Trophoblast cell (in vitro differentiated cells and primary cell): ENCODE results near the gene INTS6.

Source experiments
- DNase-seq, 2 donors: peaks; one replicate each; pipeline ENCODE4 v3.0.0-alpha.2; 2016
- H2AFZ ChIP-seq: 2 replicates; pipeline ENCODE4 v1.6.1; 2013; ENCODE audit warnings: low read length, moderate library complexity, mild to moderate bottlenecking; ENCODE audit not compliant: insufficient read depth, poor library complexity
- H2AK5ac ChIP-seq: 2 replicates; pipeline ENCODE4 v1.6.1; 2013; ENCODE audit warnings: mild to moderate bottlenecking, low read length
- H2BK120ac ChIP-seq: 2 replicates; pipeline ENCODE4 v1.6.1; 2013; ENCODE audit warnings: low read length, mild to moderate bottlenecking, moderate library complexity; ENCODE audit not compliant: insufficient read depth, poor library complexity
- H2BK12ac ChIP-seq: 2 replicates; pipeline ENCODE4 v1.6.1; 2013; ENCODE audit warnings: mild to moderate bottlenecking, low read length, moderate library complexity
- H2BK5ac ChIP-seq: 2 replicates; pipeline ENCODE4 v1.6.1; 2013; ENCODE audit warnings: low read length, low read depth, moderate library complexity, mild to moderate bottlenecking; ENCODE audit not compliant: poor library complexity
- H3K14ac ChIP-seq: 2 replicates; pipeline ENCODE4 v1.6.1; 2013; ENCODE audit warnings: mild to moderate bottlenecking, low read length
- H3K18ac ChIP-seq: 2 replicates; pipeline ENCODE4 v1.6.1; 2013; ENCODE audit warnings: mild to moderate bottlenecking, low read length
- H3K23ac ChIP-seq: 2 replicates; pipeline ENCODE4 v1.6.1; 2013; ENCODE audit warnings: low read length
- H3K27ac ChIP-seq: 2 replicates; pipeline ENCODE4 v1.5.1; 2013; ENCODE audit warnings: low read depth, mild to moderate bottlenecking, inconsistent platforms, low read length, moderate library complexity
- H3K27me3 ChIP-seq: 2 replicates; pipeline ENCODE4 v1.6.1; 2013; ENCODE audit warnings: inconsistent platforms, mild to moderate bottlenecking, low read length, moderate library complexity; ENCODE audit not compliant: insufficient read depth
- H3K36me3 ChIP-seq, 2 experiments: 1 replicate in 1 of 2; 2 replicates in 1 of 2; pipeline ENCODE4 v1.6.1; 2013; ENCODE audit warnings: low read length in 2 of 2, mild to moderate bottlenecking in 2 of 2, moderate library complexity in 1 of 2; ENCODE audit not compliant: insufficient read depth in 2 of 2, control insufficient read depth in 1 of 2
- H3K4ac ChIP-seq: 2 replicates; pipeline ENCODE4 v1.6.1; 2013; ENCODE audit warnings: low read depth, mild to moderate bottlenecking, low read length, moderate library complexity
- H3K4me1 ChIP-seq, 2 experiments: 1 replicate in 1 of 2; 2 replicates in 1 of 2; pipeline ENCODE4 v1.6.1; 2013; ENCODE audit warnings: low read length in 2 of 2, mild to moderate bottlenecking in 2 of 2, moderate library complexity in 1 of 2; ENCODE audit not compliant: insufficient read depth in 2 of 2, control insufficient read depth in 1 of 2
- H3K4me2 ChIP-seq: 2 replicates; pipeline ENCODE4 v1.6.1; 2013; ENCODE audit warnings: inconsistent platforms, mild to moderate bottlenecking, low read length, moderate library complexity
- H3K4me3 ChIP-seq: 2 replicates; pipeline ENCODE4 v1.5.1; 2013; ENCODE audit warnings: mild to moderate bottlenecking, low read depth, low read length, inconsistent platforms
- H3K79me1 ChIP-seq: one replicate; pipeline ENCODE4 v1.6.1; 2013; ENCODE audit warnings: low read length
- H3K79me2 ChIP-seq: 2 replicates; pipeline ENCODE4 v1.6.1; 2013; ENCODE audit warnings: low read length, mild to moderate bottlenecking; ENCODE audit not compliant: control insufficient read depth, insufficient read depth, poor library complexity
- H3K9ac ChIP-seq: 2 replicates; pipeline ENCODE4 v1.6.1; 2013; ENCODE audit warnings: mild to moderate bottlenecking, low read length
- H3K9me3 ChIP-seq: 2 replicates; pipeline ENCODE4 v1.6.1; 2013; ENCODE audit warnings: low read depth, mild to moderate bottlenecking, control low read depth, inconsistent platforms, low read length; ENCODE audit not compliant: insufficient read depth
- H4K12ac ChIP-seq: 2 replicates; pipeline ENCODE4 v1.6.1; 2013; ENCODE audit warnings: low read depth, mild to moderate bottlenecking, low read length, moderate library complexity
- H4K8ac ChIP-seq: 2 replicates; pipeline ENCODE4 v1.6.1; 2013; ENCODE audit warnings: low read depth, mild to moderate bottlenecking, low read length, moderate library complexity
- H4K91ac ChIP-seq: one replicate; pipeline ENCODE4 v1.6.1; 2013; ENCODE audit warnings: low read depth, mild to moderate bottlenecking, low read length, moderate library complexity
- WGBS: extraction: QIAGEN DNeasy Blood & Tissue Kit; methylation state at CpG from one replicate; pipeline ENCODE4 v1.1.7; 2013; ENCODE audit warnings: missing lambda C conversion rate; ENCODE audit not compliant: insufficient read length, insufficient coverage; ENCODE audit errors: extremely low coverage; 5-methylcytosine and 5-hydroxymethylcytosine counted together

INTS6 gene

GRCh38 chr13:51371768-51372399, 81.0 kb downstream of the INTS6 start:
- Histone ChIP-seq H3K9me3 (no peaks in the 10 kb centered on the region), H3K4ac (no peak overlapping the region), H2AK5ac (no peak overlapping the region), H3K36me3 (peaks cover 9 to 28% of the 10 kb centered on the region in 2 experiments), H3K27ac (no peak overlapping the region), H4K8ac (no peak overlapping the region), H4K12ac (no peak overlapping the region), H2BK5ac (no peak overlapping the region), H3K18ac (no peak overlapping the region), H3K4me1 (peaks cover 0 to 3% of the 10 kb centered on the region in 2 experiments), H3K27me3 (no peaks in the 10 kb centered on the region), H3K79me1 (no peaks in the 10 kb centered on the region), H2BK120ac (no peak overlapping the region), H3K14ac (no peak overlapping the region), H3K79me2 (no peaks in the 10 kb centered on the region), H4K91ac (no peak overlapping the region), H2BK12ac (peak overlapping the region; percentile 31), H3K9ac (no peak overlapping the region), H3K4me2 (no peak overlapping the region), H2AFZ (no peak overlapping the region), H3K4me3 (no peak overlapping the region), H3K23ac (no peak overlapping the region)
- 100% methylated on average over 1 of the region's 6 CpGs for WGBS
- DNase-seq, result no peak

GRCh38 chr13:51370811-51371210, 82.0 kb downstream of the INTS6 start:
- Histone ChIP-seq H3K9ac (no peak overlapping the region), H3K4ac (no peak overlapping the region), H2BK120ac (no peak overlapping the region), H4K12ac (no peak overlapping the region), H3K4me3 (no peak overlapping the region), H3K79me1 (no peaks in the 10 kb centered on the region), H3K18ac (no peak overlapping the region), H3K14ac (no peak overlapping the region), H3K9me3 (no peaks in the 10 kb centered on the region), H2BK5ac (no peak overlapping the region), H2BK12ac (no peak overlapping the region), H3K36me3 (peaks cover 9 to 28% of the 10 kb centered on the region in 2 experiments), H3K4me2 (no peak overlapping the region), H4K8ac (no peak overlapping the region), H3K4me1 (peaks cover 0 to 3% of the 10 kb centered on the region in 2 experiments), H2AK5ac (no peak overlapping the region), H2AFZ (no peak overlapping the region), H4K91ac (no peak overlapping the region), H3K27me3 (no peaks in the 10 kb centered on the region), H3K27ac (no peak overlapping the region), H3K23ac (no peak overlapping the region), H3K79me2 (no peaks in the 10 kb centered on the region)
- peak; percentile 58 to 79 for DNase-seq
- WGBS, result no CpG with 5 or more reads among the region's 2 CpGs

GRCh38 chr13:51370116-51370515, 82.7 kb downstream of the INTS6 start:
- Histone ChIP-seq H3K9ac (no peak overlapping the region), H3K4me2 (no peak overlapping the region), H3K79me2 (no peaks in the 10 kb centered on the region), H3K9me3 (no peaks in the 10 kb centered on the region), H3K4me1 (peaks cover 0 to 3% of the 10 kb centered on the region in 2 experiments), H2BK120ac (no peak overlapping the region), H3K23ac (no peak overlapping the region), H4K91ac (no peak overlapping the region), H3K36me3 (peaks cover 6 to 25% of the 10 kb centered on the region in 2 experiments), H2AFZ (no peak overlapping the region), H2AK5ac (no peak overlapping the region), H3K27ac (no peak overlapping the region), H2BK12ac (no peak overlapping the region), H2BK5ac (no peak overlapping the region), H3K27me3 (no peaks in the 10 kb centered on the region), H3K79me1 (no peaks in the 10 kb centered on the region), H4K12ac (no peak overlapping the region), H3K14ac (no peak overlapping the region), H3K4ac (no peak overlapping the region), H4K8ac (no peak overlapping the region), H3K18ac (no peak overlapping the region), H3K4me3 (no peak overlapping the region)
- peak; percentile 19 to 82 for DNase-seq
- 100% methylated on average over 1 of the region's 2 CpGs for WGBS

- Histone ChIP-seq H3K4me3 (no peak overlapping the region), H3K27ac (no peak overlapping the region), H3K4me1 (no peaks in the 10 kb centered on the region), H3K9me3 (no peaks in the 10 kb centered on the region), H3K36me3 (peaks cover 0 to 9% of the 10 kb centered on the region in 2 experiments), H2AK5ac (no peak overlapping the region), H3K79me1 (no peaks in the 10 kb centered on the region), H4K91ac (no peak overlapping the region), H2BK5ac (no peak overlapping the region), H3K79me2 (no peaks in the 10 kb centered on the region), H2BK120ac (no peak overlapping the region), H2AFZ (no peak overlapping the region), H4K12ac (no peak overlapping the region), H2BK12ac (no peak overlapping the region), H3K9ac (no peak overlapping the region), H4K8ac (no peak overlapping the region), H3K27me3 (no peaks in the 10 kb centered on the region), H3K4me2 (no peak overlapping the region), H3K23ac (no peak overlapping the region), H3K14ac (no peak overlapping the region), H3K4ac (no peak overlapping the region), H3K18ac (no peak overlapping the region)
- WGBS, result no CpG with 5 or more reads among the region's 3 CpGs
- DNase-seq, result no peak
Observed at GRCh38 chr13:51364404-51365008, 88.3 kb downstream of the INTS6 start.
